Measurements from ENCODE around the gene CDK14.

Gene CDK14

DNA sequence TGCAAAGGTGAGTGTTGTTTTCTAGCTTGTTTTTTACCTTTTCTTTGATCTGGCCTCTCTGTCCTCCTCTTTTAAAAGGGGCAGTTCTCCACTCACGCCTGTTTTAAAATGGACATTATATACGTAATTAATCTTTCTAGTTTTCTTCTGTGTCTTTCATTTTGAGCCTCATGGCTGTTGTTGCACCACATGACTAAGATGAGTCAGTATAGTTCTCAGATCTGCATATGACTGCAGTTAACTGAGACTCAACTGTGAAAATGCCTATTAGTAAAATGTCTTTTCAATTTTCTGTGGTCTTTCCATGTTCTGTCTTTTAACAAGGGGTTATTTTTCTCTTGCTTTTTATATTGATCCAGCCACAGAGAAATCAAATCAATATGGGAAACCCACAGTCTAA lies 296.1 kb downstream of the CDK14 start:
- peaks cover 6% of the 10 kb centered on the region for H3K4me1 Mint-ChIP-seq
- H3K36me3 Mint-ChIP-seq (ENCODE audit: low read depth) = no peaks in the 10 kb centered on the region
- no peaks in the 10 kb centered on the region for H3K27me3 Mint-ChIP-seq (ENCODE audit: low read depth)
- TF ChIP-seq, protein P1, sequence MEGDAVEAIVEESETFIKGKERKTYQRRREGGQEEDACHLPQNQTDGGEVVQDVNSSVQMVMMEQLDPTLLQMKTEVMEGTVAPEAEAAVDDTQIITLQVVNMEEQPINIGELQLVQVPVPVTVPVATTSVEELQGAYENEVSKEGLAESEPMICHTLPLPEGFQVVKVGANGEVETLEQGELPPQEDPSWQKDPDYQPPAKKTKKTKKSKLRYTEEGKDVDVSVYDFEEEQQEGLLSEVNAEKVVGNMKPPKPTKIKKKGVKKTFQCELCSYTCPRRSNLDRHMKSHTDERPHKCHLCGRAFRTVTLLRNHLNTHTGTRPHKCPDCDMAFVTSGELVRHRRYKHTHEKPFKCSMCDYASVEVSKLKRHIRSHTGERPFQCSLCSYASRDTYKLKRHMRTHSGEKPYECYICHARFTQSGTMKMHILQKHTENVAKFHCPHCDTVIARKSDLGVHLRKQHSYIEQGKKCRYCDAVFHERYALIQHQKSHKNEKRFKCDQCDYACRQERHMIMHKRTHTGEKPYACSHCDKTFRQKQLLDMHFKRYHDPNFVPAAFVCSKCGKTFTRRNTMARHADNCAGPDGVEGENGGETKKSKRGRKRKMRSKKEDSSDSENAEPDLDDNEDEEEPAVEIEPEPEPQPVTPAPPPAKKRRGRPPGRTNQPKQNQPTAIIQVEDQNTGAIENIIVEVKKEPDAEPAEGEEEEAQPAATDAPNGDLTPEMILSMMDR (IDR thresholded peaks at IDR 0.05; ENCODE audit: unreplicated experiment in 3 of 3) = no peak
- no peak overlapping the region for H3K27ac Mint-ChIP-seq
- H3K4me3 Mint-ChIP-seq = no peak overlapping the region
- H3K9me3 Mint-ChIP-seq = no peaks in the 10 kb centered on the region

DNA sequence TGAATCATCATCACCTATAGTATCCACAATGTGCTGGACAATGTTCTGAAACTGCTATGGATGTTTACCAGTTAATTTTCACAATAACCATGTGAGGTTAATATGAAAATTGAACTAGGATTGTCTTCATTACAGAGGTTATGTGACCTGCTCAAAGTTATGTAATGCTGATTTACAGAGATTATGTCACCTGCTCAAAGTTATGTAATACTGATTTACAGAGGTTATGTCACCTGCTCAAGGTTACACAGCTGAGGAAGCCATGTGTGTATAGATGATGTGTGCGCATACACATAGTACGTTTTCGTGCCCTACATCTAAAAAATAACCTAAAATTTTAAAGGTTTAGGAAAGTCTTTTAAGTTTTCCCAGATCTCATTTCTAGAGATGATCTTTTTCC lies 298.0 kb downstream of the CDK14 start:
- Mint-ChIP-seq H3K4me1 (peaks cover 5% of the 10 kb centered on the region), H3K27ac (no peak overlapping the region), H3K9me3 (no peaks in the 10 kb centered on the region), H3K27me3 (ENCODE audit: low read depth) (no peaks in the 10 kb centered on the region), H3K36me3 (ENCODE audit: low read depth) (no peaks in the 10 kb centered on the region), H3K4me3 (no peak overlapping the region)
- TF ChIP-seq, protein P1 (IDR thresholded peaks at IDR 0.05; ENCODE audit: unreplicated experiment in 3 of 3) = no peak

DNA sequence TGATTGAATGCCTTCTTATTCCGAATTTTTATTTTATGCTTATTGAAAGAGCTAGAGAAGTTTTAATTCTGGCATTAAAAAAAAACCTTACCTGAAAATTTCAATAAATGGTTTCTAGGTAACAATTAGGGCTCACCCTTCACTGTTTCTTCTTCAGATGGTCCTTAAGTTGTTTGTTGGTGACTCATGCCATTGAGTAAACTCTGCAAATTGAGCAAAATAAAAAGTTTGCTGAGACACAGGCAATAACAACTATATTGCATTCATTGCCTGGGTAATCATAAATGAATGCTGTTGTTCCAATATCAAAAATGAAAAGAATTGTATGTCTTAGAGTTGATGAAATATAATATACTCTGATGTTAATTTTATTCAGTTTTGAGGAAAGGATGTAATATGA lies 300.3 kb downstream of the CDK14 start:
- no peak overlapping the region for H3K27ac Mint-ChIP-seq

DNA sequence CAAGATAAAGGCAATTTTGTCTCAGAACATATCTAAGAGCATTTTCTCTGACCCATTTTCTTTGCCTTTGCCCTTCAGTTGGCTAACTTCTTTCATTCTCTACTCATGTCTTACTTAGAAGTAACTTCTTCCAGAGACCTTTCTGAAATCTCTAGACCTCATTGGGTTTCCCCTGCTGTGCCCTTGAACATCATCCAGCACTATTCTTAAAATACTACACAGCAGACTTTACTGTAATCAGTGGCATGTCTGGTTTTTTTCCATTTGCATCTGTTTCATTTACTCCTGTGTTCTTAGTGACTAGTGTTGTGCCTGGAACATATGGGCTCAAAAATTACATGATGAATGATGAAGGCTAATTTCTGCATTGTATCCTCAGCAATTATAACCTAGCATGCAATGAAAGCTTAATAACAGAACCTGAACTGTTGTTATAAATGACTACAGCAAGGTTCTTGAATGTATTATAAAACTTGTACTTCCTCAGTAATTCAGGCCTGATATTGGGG lies 301.9 kb downstream of the CDK14 start:
- Mint-ChIP-seq H3K27ac (no peak overlapping the region), H3K9me3 (no peaks in the 10 kb centered on the region), H3K36me3 (ENCODE audit: low read depth) (no peaks in the 10 kb centered on the region), H3K4me3 (no peak overlapping the region), H3K4me1 (peaks cover 5% of the 10 kb centered on the region), H3K27me3 (ENCODE audit: low read depth) (no peaks in the 10 kb centered on the region)
- TF ChIP-seq, protein P1 (IDR thresholded peaks at IDR 0.05; ENCODE audit: unreplicated experiment in 3 of 3) = no peak

More for the DNA sequence above, 300.3 kb downstream of the CDK14 start:
- Mint-ChIP-seq H3K36me3 (ENCODE audit: low read depth) (no peaks in the 10 kb centered on the region), H3K4me3 (no peak overlapping the region), H3K27me3 (ENCODE audit: low read depth) (no peaks in the 10 kb centered on the region), H3K9me3 (no peaks in the 10 kb centered on the region), H3K4me1 (peaks cover 5% of the 10 kb centered on the region)
- TF ChIP-seq, protein P1 (IDR thresholded peaks at IDR 0.05; ENCODE audit: unreplicated experiment in 3 of 3) = no peak

DNA sequence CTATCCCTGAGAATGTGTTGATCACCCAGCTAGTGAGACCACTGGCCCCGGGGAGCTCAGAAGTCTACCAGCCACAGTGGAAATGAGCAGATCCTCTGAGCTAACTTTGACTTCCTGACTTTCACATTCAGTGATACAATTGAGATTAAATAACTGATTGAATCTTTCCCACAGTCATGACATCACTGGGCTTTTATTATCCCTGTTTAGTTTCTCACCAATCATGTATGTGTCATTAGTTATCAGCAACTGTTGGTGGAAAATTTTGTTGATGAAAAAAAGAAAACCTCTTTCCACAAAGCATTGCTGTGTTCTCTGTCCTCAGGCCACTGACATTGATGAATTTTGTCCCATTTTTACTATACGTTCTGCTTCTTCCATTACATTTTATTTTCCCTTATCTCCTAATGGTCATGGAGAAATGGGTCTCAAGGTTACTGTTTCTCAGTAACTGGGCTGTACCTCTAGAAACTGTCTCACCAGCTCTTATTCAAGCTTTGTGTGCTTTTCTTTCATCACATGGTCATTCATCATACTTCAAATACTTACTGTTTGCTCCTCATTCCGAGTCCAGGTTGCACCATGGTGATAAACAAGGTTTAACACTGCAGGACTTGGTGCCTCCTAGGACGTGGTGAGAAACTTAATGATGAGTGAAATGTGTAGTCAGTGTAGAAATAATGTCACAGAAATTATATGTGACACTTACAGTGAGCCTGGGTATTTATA lies 304.7 kb downstream of the CDK14 start:
- Mint-ChIP-seq H3K4me3 (no peak overlapping the region), H3K27ac (no peak overlapping the region), H3K4me1 (peaks cover 9% of the 10 kb centered on the region), H3K9me3 (no peaks in the 10 kb centered on the region), H3K36me3 (ENCODE audit: low read depth) (no peaks in the 10 kb centered on the region), H3K27me3 (ENCODE audit: low read depth) (no peaks in the 10 kb centered on the region)
- TF ChIP-seq, protein P1 (IDR thresholded peaks at IDR 0.05; ENCODE audit: unreplicated experiment in 3 of 3) = no peak

DNA sequence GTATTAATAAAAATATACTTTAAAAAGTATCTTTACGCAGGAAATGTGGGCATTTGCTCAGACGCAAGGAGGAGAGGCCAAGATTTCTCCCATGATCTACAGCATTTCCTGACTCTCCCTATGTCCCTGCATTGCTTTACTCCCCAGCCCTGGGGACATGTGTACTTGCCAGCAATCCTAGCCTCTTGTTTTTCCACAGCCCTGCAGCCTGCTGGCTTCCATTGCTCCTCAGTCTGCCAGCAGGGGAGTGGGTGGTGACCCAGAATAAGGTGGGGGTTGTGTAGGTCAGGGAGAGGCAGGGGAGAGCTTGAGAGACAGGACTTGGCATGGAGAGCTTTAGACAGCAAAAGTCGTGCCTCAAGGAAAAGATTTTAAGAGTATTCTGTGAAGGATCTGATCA lies 307.7 kb downstream of the CDK14 start:
- H3K27ac Mint-ChIP-seq = no peak overlapping the region
- TF ChIP-seq, protein P1 (IDR thresholded peaks at IDR 0.05; ENCODE audit: unreplicated experiment in 3 of 3) = no peak
- H3K36me3 Mint-ChIP-seq (ENCODE audit: low read depth) = no peaks in the 10 kb centered on the region
- H3K9me3 Mint-ChIP-seq = no peaks in the 10 kb centered on the region
- H3K4me3 Mint-ChIP-seq = no peak overlapping the region
- peaks cover 4% of the 10 kb centered on the region for H3K4me1 Mint-ChIP-seq
- no peaks in the 10 kb centered on the region for H3K27me3 Mint-ChIP-seq (ENCODE audit: low read depth)

Data from nephron (organoid).